SK-N-SH treated with all-trans-retinoic acid at 6 μM for 48 hours (cell line): ENCODE measurements around the gene GBF1.

Experiments used
- ATAC-seq: fragments of 200-7000 bp; cut with Tn5 transposase; 3 replicates; pipeline ENCODE4 v1.9.1; 2020; ENCODE audit warnings: mild to moderate bottlenecking, moderate library complexity
- ARNTL ChIP-seq: fragments of 450-650 bp; formaldehyde crosslinking; IDR thresholded peaks from 2 replicates; pipeline ENCODE4 v1.5.0; 2020; ENCODE audit warnings: low read depth, mild to moderate bottlenecking, moderate library complexity, borderline replicate concordance
- BACH2 ChIP-seq: fragments of 250-450 bp; sonication (Bioruptor Pico); IDR thresholded peaks from 2 replicates; pipeline ENCODE4 v1.9.0; 2021; ENCODE audit warnings: mild to moderate bottlenecking, borderline replicate concordance
- CSDC2 ChIP-seq: fragments of 250-450 bp; sonication (Bioruptor Pico); IDR thresholded peaks from 2 replicates; pipeline ENCODE4 v1.5.0; 2020; ENCODE audit warnings: mild to moderate bottlenecking, moderate library complexity
- ESRRG ChIP-seq: fragments of 250-450 bp; sonication (Bioruptor Pico); IDR thresholded peaks from 2 replicates; pipeline ENCODE4 v1.6.1; 2021; ENCODE audit warnings: mild to moderate bottlenecking
- GLIS3 ChIP-seq: fragments of 250-450 bp; sonication (Bioruptor Pico); IDR thresholded peaks from 2 replicates; pipeline ENCODE4 v1.5.0; 2020; ENCODE audit warnings: mild to moderate bottlenecking, moderate library complexity
- ISL1 ChIP-seq: fragments of 250-450 bp; sonication (Bioruptor Pico); IDR thresholded peaks from 2 replicates; pipeline ENCODE4 v2.1.2; 2022; ENCODE audit warnings: mild to moderate bottlenecking, moderate library complexity
- OSR1 ChIP-seq: fragments of 250-450 bp; sonication (Bioruptor Pico); IDR thresholded peaks from 2 replicates; pipeline ENCODE4 v1.8.0; 2022; ENCODE audit warnings: moderate library complexity, mild to moderate bottlenecking, inconsistent platforms
- PPARA ChIP-seq: fragments of 250-450 bp; sonication (Bioruptor Pico); IDR thresholded peaks from 2 replicates; pipeline ENCODE4 v1.5.0; 2020; ENCODE audit warnings: mild to moderate bottlenecking, borderline replicate concordance
- RARB ChIP-seq: fragments of 250-450 bp; sonication (Bioruptor Pico); IDR thresholded peaks from 2 replicates; pipeline ENCODE4 v1.8.0; 2021; ENCODE audit warnings: mild to moderate bottlenecking, moderate library complexity
- SNAI2 ChIP-seq: fragments of 250-450 bp; sonication (Bioruptor Pico); IDR thresholded peaks from 2 replicates; pipeline ENCODE4 v1.5.0; 2020; ENCODE audit warnings: mild to moderate bottlenecking, moderate library complexity
- TOX ChIP-seq: fragments of 250-450 bp; sonication (Bioruptor Pico); IDR thresholded peaks from 2 replicates; pipeline ENCODE4 v1.8.0; 2021; ENCODE audit warnings: mild to moderate bottlenecking, moderate library complexity, borderline replicate concordance
- ZC3H10 ChIP-seq: fragments of 250-450 bp; sonication (Bioruptor Pico); IDR thresholded peaks from 2 replicates; pipeline ENCODE4 v1.5.1; 2021; ENCODE audit warnings: mild to moderate bottlenecking, moderate library complexity
- ZFP3 ChIP-seq: fragments of 250-450 bp; sonication (Bioruptor Pico); IDR thresholded peaks from 2 replicates; pipeline ENCODE4 v1.5.0; 2020; ENCODE audit warnings: mild to moderate bottlenecking, moderate library complexity
- ZFP30 ChIP-seq: fragments of 450-650 bp; formaldehyde crosslinking; IDR thresholded peaks from 2 replicates; pipeline ENCODE4 v1.5.0; 2022; ENCODE audit warnings: mild to moderate bottlenecking, moderate library complexity
- ZNF565 ChIP-seq: fragments of 450-650 bp; formaldehyde crosslinking; conservative IDR thresholded peaks from 2 replicates; pipeline ENCODE4 v1.5.0; 2020; ENCODE audit warnings: low read depth, mild to moderate bottlenecking, moderate library complexity
- ZNF70 ChIP-seq: fragments of 450-650 bp; formaldehyde crosslinking; IDR thresholded peaks from 2 replicates; pipeline ENCODE4 v1.5.0; 2020; ENCODE audit warnings: mild to moderate bottlenecking, moderate library complexity
- TF ChIP-seq, protein P1 (sequence below): fragments of 250-450 bp; sonication (Bioruptor Pico); IDR thresholded peaks from 2 replicates; pipeline ENCODE4 v1.5.1; 2020; ENCODE audit warnings: low read depth, mild to moderate bottlenecking, moderate library complexity
- TF ChIP-seq, protein P2 (sequence below): fragments of 250-450 bp; sonication (Bioruptor Pico); IDR thresholded peaks from 2 replicates; pipeline ENCODE4 v1.5.1; 2021; ENCODE audit warnings: mild to moderate bottlenecking, moderate library complexity
- TF ChIP-seq, protein P3 (sequence below): fragments of 250-450 bp; sonication (Bioruptor Pico); IDR thresholded peaks from 2 replicates; pipeline ENCODE4 v1.8.0; 2021; ENCODE audit warnings: low read depth, mild to moderate bottlenecking, moderate library complexity, borderline replicate concordance
- TF ChIP-seq, protein P4 (sequence below): fragments of 250-450 bp; sonication (Bioruptor Pico); IDR thresholded peaks from 2 replicates; pipeline ENCODE4 v1.5.0; 2020; ENCODE audit warnings: mild to moderate bottlenecking, moderate library complexity
- TF ChIP-seq, protein P5 (sequence below): fragments of 250-450 bp; sonication (Bioruptor Pico); IDR thresholded peaks from 2 replicates; pipeline ENCODE4 v1.8.0; 2020; ENCODE audit warnings: mild to moderate bottlenecking, moderate library complexity, borderline replicate concordance

The GBF1 gene

GRCh38 chr10:102309916-102310315 is 64.6 kb downstream of the GBF1 start (continued):
- TF ChIP-seq, protein P1, sequence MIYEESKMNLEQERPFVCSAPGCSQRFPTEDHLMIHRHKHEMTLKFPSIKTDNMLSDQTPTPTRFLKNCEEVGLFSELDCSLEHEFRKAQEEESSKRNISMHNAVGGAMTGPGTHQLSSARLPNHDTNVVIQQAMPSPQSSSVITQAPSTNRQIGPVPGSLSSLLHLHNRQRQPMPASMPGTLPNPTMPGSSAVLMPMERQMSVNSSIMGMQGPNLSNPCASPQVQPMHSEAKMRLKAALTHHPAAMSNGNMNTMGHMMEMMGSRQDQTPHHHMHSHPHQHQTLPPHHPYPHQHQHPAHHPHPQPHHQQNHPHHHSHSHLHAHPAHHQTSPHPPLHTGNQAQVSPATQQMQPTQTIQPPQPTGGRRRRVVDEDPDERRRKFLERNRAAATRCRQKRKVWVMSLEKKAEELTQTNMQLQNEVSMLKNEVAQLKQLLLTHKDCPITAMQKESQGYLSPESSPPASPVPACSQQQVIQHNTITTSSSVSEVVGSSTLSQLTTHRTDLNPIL, result no peak
- no peak for TF ChIP-seq OSR1 (CRISPR knock-in tag)
- TF ChIP-seq CSDC2 (CRISPR knock-in tag), result no peak
- TF ChIP-seq, protein P2, sequence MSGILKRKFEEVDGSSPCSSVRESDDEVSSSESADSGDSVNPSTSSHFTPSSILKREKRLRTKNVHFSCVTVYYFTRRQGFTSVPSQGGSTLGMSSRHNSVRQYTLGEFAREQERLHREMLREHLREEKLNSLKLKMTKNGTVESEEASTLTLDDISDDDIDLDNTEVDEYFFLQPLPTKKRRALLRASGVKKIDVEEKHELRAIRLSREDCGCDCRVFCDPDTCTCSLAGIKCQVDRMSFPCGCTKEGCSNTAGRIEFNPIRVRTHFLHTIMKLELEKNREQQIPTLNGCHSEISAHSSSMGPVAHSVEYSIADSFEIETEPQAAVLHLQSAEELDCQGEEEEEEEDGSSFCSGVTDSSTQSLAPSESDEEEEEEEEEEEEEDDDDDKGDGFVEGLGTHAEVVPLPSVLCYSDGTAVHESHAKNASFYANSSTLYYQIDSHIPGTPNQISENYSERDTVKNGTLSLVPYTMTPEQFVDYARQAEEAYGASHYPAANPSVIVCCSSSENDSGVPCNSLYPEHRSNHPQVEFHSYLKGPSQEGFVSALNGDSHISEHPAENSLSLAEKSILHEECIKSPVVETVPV (CRISPR knock-in tag), result no peak
- no peak for TF ChIP-seq ZNF565 (CRISPR knock-in tag)
- TF ChIP-seq, all 23 proteins: peak for 0

DNA sequence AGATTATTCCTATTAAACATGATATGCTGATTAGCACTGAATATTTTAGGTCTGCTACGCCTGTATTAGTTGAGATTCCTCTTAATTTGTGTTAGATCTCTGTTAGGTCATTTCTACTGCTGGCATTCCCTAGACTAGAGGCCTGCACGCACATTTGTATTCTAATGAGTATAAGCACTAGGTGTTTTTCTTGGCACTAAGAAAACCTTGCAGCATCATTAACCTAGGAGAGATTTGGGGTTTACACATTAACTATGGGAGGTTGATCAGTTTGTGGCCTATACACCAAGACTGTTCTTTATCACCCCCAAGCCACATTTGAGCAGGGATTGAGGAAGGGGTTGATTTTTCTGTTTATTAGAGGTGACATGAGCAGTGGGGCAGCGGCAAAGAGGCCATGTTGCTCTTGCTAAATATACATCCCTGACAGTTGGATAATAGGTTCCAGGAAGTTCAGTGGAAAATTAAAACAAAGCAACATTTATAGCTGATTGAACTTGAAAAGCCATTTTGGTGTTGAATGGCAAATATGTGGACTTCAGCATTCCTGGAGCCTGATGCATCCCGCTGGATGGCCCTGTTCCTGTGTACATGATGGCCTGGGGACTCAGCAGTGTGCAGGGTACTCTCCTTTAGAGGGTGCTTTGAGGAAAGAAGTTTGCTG is 65.2 kb downstream of the GBF1 start:
- TF ChIP-seq TOX (CRISPR knock-in tag) (no peak), ARNTL (CRISPR knock-in tag) (no peak), ZFP3 (CRISPR knock-in tag) (no peak), ZNF70 (no peak), RARB (CRISPR knock-in tag) (no peak), ZC3H10 (CRISPR knock-in tag) (no peak), ISL1 (CRISPR knock-in tag) (no peak), GLIS3 (CRISPR knock-in tag) (no peak), ESRRG (CRISPR knock-in tag) (no peak), SNAI2 (no peak), OSR1 (CRISPR knock-in tag) (no peak)
- TF ChIP-seq, protein P3, sequence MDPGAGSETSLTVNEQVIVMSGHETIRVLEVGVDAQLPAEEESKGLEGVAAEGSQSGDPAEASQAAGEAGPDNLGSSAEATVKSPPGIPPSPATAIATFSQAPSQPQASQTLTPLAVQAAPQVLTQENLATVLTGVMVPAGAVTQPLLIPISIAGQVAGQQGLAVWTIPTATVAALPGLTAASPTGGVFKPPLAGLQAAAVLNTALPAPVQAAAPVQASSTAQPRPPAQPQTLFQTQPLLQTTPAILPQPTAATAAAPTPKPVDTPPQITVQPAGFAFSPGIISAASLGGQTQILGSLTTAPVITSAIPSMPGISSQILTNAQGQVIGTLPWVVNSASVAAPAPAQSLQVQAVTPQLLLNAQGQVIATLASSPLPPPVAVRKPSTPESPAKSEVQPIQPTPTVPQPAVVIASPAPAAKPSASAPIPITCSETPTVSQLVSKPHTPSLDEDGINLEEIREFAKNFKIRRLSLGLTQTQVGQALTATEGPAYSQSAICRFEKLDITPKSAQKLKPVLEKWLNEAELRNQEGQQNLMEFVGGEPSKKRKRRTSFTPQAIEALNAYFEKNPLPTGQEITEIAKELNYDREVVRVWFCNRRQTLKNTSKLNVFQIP (CRISPR knock-in tag), result no peak
- TF ChIP-seq, protein P1, result no peak
- TF ChIP-seq, protein P4, sequence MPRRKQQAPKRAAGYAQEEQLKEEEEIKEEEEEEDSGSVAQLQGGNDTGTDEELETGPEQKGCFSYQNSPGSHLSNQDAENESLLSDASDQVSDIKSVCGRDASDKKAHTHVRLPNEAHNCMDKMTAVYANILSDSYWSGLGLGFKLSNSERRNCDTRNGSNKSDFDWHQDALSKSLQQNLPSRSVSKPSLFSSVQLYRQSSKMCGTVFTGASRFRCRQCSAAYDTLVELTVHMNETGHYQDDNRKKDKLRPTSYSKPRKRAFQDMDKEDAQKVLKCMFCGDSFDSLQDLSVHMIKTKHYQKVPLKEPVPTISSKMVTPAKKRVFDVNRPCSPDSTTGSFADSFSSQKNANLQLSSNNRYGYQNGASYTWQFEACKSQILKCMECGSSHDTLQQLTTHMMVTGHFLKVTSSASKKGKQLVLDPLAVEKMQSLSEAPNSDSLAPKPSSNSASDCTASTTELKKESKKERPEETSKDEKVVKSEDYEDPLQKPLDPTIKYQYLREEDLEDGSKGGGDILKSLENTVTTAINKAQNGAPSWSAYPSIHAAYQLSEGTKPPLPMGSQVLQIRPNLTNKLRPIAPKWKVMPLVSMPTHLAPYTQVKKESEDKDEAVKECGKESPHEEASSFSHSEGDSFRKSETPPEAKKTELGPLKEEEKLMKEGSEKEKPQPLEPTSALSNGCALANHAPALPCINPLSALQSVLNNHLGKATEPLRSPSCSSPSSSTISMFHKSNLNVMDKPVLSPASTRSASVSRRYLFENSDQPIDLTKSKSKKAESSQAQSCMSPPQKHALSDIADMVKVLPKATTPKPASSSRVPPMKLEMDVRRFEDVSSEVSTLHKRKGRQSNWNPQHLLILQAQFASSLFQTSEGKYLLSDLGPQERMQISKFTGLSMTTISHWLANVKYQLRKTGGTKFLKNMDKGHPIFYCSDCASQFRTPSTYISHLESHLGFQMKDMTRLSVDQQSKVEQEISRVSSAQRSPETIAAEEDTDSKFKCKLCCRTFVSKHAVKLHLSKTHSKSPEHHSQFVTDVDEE (CRISPR knock-in tag), result no peak
- TF ChIP-seq, protein P5, sequence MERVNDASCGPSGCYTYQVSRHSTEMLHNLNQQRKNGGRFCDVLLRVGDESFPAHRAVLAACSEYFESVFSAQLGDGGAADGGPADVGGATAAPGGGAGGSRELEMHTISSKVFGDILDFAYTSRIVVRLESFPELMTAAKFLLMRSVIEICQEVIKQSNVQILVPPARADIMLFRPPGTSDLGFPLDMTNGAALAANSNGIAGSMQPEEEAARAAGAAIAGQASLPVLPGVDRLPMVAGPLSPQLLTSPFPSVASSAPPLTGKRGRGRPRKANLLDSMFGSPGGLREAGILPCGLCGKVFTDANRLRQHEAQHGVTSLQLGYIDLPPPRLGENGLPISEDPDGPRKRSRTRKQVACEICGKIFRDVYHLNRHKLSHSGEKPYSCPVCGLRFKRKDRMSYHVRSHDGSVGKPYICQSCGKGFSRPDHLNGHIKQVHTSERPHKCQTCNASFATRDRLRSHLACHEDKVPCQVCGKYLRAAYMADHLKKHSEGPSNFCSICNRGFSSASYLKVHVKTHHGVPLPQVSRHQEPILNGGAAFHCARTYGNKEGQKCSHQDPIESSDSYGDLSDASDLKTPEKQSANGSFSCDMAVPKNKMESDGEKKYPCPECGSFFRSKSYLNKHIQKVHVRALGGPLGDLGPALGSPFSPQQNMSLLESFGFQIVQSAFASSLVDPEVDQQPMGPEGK (CRISPR knock-in tag), result no peak
- TF ChIP-seq, all 23 proteins: peak for 0
- peak; percentile 93 for ATAC-seq

DNA sequence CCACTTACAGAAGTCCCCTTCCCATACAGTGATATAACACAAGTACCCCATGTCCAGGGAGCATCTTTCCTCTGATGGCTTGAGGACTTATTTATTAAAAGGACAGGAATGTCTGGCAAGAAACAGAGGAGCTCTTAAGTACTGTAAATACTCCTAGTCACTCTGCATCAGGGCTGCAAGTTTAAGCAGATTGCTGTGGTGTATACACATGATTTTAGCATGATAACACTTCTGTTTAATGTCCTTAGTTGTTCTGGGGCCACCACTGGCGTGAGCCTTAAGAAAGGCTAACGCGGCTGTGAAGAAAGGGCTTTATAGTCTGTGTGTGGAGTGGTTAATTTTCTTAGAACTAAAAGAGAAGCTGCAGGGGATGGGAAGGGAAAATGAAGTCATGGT is 65.7 kb downstream of the GBF1 start:
- peak; percentile 73 for ATAC-seq
- TF ChIP-seq PPARA (CRISPR knock-in tag), result no peak
- no peak for TF ChIP-seq BACH2 (CRISPR knock-in tag)
- TF ChIP-seq, protein P5 (CRISPR knock-in tag), result no peak
- no peak for TF ChIP-seq SNAI2
- no peak for TF ChIP-seq ZFP30 (CRISPR knock-in tag)
- TF ChIP-seq, protein P1, result no peak
- TF ChIP-seq, protein P4 (CRISPR knock-in tag), result no peak
